HG03135 (cell line): ENCODE measurements around the gene ACTL7B.

Experiments
- ATAC-seq: cut with Tn5 transposase; IDR thresholded peaks from one replicate; pipeline ENCODE4 v1.9.1; 2021; ENCODE audit warnings: mild to moderate bottlenecking, moderate library complexity; ENCODE audit not compliant: unreplicated experiment

Gene ACTL7B

GRCh38 chr9:108809269-108809668 is 46.5 kb downstream of the ACTL7B start:
- no peak for ATAC-seq
